Measurements from ENCODE around the gene NPFF.

Gene NPFF

DNA sequence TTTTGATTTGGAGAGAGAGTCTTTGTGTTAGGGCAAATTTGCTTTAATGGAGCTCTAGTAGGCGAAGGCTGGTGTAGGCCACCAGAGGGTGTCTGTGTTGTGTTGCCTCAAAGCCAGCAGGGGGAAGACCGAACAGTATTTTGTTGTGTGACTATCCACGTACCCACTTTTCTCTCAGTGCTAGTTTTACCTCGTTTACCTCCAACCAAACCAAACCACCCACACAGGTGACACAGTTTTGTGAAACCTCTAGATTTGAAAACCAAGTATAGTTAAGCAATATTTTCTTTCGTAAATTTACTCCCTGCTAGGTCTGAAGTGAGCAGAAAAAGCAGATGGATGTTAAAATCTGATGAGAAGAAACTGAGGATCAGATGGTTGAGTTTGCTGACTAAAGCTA is 36.3 kb upstream of the NPFF start:
- peak; percentile 65 for DNase-seq
- peaks cover 39% of the 10 kb centered on the region for H3K36me3 ChIP-seq (replicated peaks)
- no peak overlapping the region for H3K4me3 ChIP-seq (ENCODE audit: low read depth, low read length)
- TF ChIP-seq, protein P1, sequence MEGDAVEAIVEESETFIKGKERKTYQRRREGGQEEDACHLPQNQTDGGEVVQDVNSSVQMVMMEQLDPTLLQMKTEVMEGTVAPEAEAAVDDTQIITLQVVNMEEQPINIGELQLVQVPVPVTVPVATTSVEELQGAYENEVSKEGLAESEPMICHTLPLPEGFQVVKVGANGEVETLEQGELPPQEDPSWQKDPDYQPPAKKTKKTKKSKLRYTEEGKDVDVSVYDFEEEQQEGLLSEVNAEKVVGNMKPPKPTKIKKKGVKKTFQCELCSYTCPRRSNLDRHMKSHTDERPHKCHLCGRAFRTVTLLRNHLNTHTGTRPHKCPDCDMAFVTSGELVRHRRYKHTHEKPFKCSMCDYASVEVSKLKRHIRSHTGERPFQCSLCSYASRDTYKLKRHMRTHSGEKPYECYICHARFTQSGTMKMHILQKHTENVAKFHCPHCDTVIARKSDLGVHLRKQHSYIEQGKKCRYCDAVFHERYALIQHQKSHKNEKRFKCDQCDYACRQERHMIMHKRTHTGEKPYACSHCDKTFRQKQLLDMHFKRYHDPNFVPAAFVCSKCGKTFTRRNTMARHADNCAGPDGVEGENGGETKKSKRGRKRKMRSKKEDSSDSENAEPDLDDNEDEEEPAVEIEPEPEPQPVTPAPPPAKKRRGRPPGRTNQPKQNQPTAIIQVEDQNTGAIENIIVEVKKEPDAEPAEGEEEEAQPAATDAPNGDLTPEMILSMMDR (IDR thresholded peaks at IDR 0.05; ENCODE audit: low read depth, low read length, missing control alignments), result peak; percentile 97
- in situ Hi-C loops (cut with HindIII; ENCODE audit: low pct_ligation_motif_present, low sequenced_read_pairs), result no loop called here
- no peaks in the 10 kb centered on the region for H3K27me3 ChIP-seq (replicated peaks)
- peak overlapping the region; percentile 34 for H3K27ac ChIP-seq

DNA sequence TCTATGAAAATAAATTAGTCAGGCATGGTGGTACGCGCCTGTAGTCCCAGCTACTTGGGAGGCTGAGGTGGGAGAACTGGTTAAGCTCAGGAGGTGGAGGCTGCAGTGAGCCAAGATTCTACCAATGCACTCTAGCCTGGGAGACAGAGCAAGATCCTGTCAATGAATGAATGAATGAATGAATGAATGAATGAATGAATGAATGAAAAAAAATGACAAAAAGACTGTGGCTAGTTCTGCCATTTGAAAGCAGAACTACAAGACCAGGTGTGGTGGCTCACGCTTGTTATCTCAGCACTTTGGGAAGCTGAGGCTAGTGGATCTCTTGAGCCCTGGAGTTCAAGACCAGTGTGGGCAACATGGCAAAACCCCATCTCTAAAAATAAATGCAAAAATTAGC is 32.2 kb upstream of the NPFF start:
- TF ChIP-seq, protein P1 (IDR thresholded peaks at IDR 0.05; ENCODE audit: low read depth, low read length, missing control alignments), result no peak
- Histone ChIP-seq H3K4me3 (ENCODE audit: low read depth, low read length) (no peak overlapping the region), H3K27me3 (replicated peaks) (no peaks in the 10 kb centered on the region), H3K27ac (no peak overlapping the region), H3K36me3 (replicated peaks) (peaks cover 60% of the 10 kb centered on the region)
- in situ Hi-C loops (cut with HindIII; ENCODE audit: low pct_ligation_motif_present, low sequenced_read_pairs), result no loop called here
- no peak for DNase-seq

DNA sequence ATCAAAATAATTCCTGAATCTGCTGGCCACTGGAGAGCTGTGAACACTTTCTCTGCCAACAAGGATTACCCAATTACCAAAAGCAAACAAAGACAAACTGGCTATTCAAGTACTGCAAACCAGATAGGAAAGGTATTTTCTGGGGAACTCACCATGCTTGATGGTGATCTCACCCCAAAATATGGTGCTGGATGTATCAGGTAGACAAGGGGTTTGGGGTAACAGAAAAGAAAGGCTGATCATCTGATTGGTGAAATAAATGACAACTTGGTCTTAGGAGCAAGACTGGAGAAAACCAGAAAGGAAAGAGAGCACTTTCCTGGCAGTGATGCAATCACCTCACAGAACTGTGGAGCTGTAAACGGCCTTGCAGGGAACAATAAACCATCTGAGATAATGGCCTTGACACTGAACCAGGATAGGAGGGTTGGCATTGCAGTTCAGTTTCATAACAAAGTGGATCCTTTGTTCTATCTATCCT is 31.0 kb upstream of the NPFF start:
- H3K4me3 ChIP-seq (ENCODE audit: low read depth, low read length), result no peak overlapping the region
- H3K27me3 ChIP-seq (replicated peaks), result no peaks in the 10 kb centered on the region
- peaks cover 65% of the 10 kb centered on the region for H3K36me3 ChIP-seq (replicated peaks)
- H3K27ac ChIP-seq, result no peak overlapping the region
- TF ChIP-seq, protein P1 (IDR thresholded peaks at IDR 0.05; ENCODE audit: low read depth, low read length, missing control alignments), result no peak
- in situ Hi-C loops (cut with HindIII; ENCODE audit: low pct_ligation_motif_present, low sequenced_read_pairs), result no loop called here
- DNase-seq, result no peak

DNA sequence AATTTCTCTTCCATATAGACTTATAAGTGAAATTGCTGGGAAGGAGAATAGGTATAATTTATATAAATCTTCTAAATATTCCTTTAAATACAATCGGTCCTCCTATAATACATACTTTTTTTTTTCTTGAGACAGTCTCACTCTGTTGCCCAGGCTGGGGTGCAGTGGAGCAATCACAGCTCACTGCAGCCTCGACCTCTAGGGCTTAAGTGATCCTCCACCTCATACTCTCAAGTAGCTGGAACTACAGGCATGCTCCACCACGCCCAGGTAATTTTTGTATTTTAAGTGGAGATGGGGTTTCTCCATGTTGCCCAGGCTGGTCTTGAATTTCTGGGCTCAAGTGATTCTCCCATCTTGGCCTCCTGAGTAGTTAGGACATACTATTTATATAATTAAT is 29.7 kb upstream of the NPFF start:
- in situ Hi-C loops (cut with HindIII; ENCODE audit: low pct_ligation_motif_present, low sequenced_read_pairs), result no loop called here
- Histone ChIP-seq H3K36me3 (replicated peaks) (peaks cover 72% of the 10 kb centered on the region), H3K27ac (no peak overlapping the region), H3K4me3 (ENCODE audit: low read depth, low read length) (no peak overlapping the region), H3K27me3 (replicated peaks) (no peaks in the 10 kb centered on the region)
- TF ChIP-seq, protein P1 (IDR thresholded peaks at IDR 0.05; ENCODE audit: low read depth, low read length, missing control alignments), result no peak
- DNase-seq, result no peak

DNA sequence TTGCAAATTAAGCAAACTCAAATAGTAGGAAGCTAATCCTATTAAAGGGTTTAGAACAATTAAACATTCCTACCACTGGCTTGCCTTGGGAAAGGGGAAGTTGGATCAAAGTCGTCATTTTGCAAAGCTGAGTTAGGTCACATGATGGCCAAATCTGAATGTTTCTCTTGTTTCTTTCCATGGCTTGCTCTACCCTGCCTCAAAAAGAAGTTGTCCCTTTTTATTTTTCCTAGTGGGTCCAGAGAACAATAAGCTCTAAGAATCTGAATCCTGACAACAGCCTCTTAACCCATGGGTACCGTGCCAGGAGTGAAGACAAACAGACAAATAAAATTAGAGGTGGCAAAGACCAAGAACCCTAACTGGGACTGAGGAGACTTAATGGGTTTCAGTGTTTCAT is 26.2 kb upstream of the NPFF start:
- no peak for DNase-seq
- no peak overlapping the region for H3K27ac ChIP-seq
- in situ Hi-C loops (cut with HindIII; ENCODE audit: low pct_ligation_motif_present, low sequenced_read_pairs), result no loop called here
- no peak overlapping the region for H3K4me3 ChIP-seq (ENCODE audit: low read depth, low read length)
- peaks cover 65% of the 10 kb centered on the region for H3K36me3 ChIP-seq (replicated peaks)
- TF ChIP-seq, protein P1 (IDR thresholded peaks at IDR 0.05; ENCODE audit: low read depth, low read length, missing control alignments), result no peak
- H3K27me3 ChIP-seq (replicated peaks), result no peaks in the 10 kb centered on the region
